ENCODE results near the gene SMLR1. TPM values are rescaled to one million over a fixed set of nuclear protein-coding genes. Genes with fewer than 3 reads are reported as not detected.

The SMLR1 gene
- total RNA-seq, 1 experiment from 2014 or later, result not detected

DNA sequence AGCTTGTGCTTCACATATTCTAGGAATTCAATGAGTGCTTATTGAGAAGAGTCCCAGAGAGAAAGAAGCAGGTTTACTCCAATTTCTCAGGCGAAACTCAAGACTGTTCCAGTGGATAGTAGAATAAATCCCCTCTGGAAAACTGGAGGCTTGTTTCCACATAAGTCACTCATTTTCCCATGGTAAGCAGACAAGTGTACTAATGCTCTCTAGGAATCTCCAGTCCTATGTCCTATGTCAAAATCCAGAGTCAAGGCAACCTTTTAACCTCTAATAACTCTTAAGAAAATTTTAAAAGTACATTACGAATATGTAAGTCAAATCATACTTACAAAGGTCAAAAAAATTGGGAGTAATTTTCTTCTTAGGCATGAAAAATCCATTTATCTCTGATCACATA, 35.2 kb downstream of the SMLR1 start:
- intact Hi-C loops (cut with micrococcal nuclease), result no loop called here
- no TSS peak for BruUV-seq (replicated peaks)
- Histone ChIP-seq H3K9ac (ENCODE audit: low read length) (no peak overlapping the region), H3F3A (ENCODE audit: low read length, unreplicated experiment) (no peaks in the 10 kb centered on the region), H2AFZ (ENCODE audit: low read length) (no peak overlapping the region), H3K9me2 (replicated peaks; ENCODE audit: low read length) (no peaks in the 10 kb centered on the region), H3K4me1 (ENCODE audit: insufficient read depth, low read length) (no peaks in the 10 kb centered on the region), H3K4me2 (ENCODE audit: low read length) (no peak overlapping the region), H3K79me2 (ENCODE audit: low read length) (no peaks in the 10 kb centered on the region), H3K9me3 (ENCODE audit: low read length) (no peaks in the 10 kb centered on the region), H4K20me1 (ENCODE audit: low read length) (no peaks in the 10 kb centered on the region), H3K4me3 (ENCODE audit: low read length) (no peak overlapping the region), H3K27me3 (ENCODE audit: low read length) (no peaks in the 10 kb centered on the region), H3K36me3 (ENCODE audit: low read depth, low read length) (no peaks in the 10 kb centered on the region; the same call in 1 of the 2 replicates), H3K27ac (ENCODE audit: low read length) (no peak overlapping the region)
- ATAC-seq, result no peak
- DNase-seq, result no peak
- ChIA-PET POLR2A (ENCODE audit: unreplicated experiment) (no interaction called here), CTCF (no interaction called here)
- TF ChIP-seq, protein P1, sequence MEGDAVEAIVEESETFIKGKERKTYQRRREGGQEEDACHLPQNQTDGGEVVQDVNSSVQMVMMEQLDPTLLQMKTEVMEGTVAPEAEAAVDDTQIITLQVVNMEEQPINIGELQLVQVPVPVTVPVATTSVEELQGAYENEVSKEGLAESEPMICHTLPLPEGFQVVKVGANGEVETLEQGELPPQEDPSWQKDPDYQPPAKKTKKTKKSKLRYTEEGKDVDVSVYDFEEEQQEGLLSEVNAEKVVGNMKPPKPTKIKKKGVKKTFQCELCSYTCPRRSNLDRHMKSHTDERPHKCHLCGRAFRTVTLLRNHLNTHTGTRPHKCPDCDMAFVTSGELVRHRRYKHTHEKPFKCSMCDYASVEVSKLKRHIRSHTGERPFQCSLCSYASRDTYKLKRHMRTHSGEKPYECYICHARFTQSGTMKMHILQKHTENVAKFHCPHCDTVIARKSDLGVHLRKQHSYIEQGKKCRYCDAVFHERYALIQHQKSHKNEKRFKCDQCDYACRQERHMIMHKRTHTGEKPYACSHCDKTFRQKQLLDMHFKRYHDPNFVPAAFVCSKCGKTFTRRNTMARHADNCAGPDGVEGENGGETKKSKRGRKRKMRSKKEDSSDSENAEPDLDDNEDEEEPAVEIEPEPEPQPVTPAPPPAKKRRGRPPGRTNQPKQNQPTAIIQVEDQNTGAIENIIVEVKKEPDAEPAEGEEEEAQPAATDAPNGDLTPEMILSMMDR (conservative IDR thresholded peaks at IDR 0.05; ENCODE audit: low read depth, low read length), result no peak
- TF ChIP-seq EZH2phosphoT487 (IDR thresholded peaks at IDR 0.05; ENCODE audit: borderline replicate concordance, low read length) (no peak), EZH2 (IDR thresholded peaks at IDR 0.05; ENCODE audit: low read length, unreplicated experiment) (no peak)

DNA sequence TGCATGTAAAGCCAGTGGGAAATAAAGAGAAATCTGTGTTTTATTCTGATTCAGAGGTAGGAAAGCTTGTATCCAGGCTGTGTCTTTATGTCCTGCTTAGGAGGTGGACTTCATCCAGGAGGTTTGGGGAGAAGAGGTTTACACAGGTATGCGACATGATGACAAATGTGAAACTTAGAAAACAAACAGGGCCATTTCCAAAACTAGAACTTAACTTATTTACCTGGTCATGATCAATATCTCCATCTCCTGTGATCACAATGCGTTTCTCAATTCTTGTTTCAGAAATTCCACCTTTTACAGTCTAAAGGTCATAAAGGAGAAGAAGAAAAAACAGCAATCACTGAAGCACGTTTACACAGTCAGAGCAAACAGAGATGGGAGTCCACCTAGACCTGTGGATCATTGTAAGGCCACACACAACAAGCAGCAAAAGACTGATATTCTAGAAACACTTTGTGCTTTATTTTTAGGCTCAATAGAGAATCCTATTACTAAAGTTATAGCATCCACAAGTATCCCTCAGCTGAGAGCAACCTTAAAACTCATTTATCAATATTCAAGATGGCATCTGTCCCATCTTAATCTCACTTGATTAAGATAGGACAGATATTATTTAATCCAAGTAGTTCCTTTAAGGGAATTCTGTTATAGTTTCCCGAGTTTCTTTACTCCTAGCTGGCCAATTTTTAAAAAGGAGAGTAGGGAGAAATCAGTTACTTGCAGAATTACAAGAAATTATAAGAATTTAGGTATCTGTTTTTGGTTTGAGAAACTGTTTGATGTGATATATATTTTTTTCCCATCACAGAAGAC, 36.4 kb downstream of the SMLR1 start:
- Histone ChIP-seq H3K4me2 (ENCODE audit: low read length) (no peak overlapping the region), H3F3A (ENCODE audit: low read length, unreplicated experiment) (no peaks in the 10 kb centered on the region), H3K9me3 (ENCODE audit: low read length) (no peaks in the 10 kb centered on the region), H3K27ac (ENCODE audit: low read length) (no peak overlapping the region), H3K27me3 (ENCODE audit: low read length) (no peaks in the 10 kb centered on the region), H3K4me1 (ENCODE audit: insufficient read depth, low read length) (no peaks in the 10 kb centered on the region), H3K79me2 (ENCODE audit: low read length) (no peaks in the 10 kb centered on the region), H3K4me3 (ENCODE audit: low read length) (no peak overlapping the region), H4K20me1 (ENCODE audit: low read length) (no peaks in the 10 kb centered on the region), H3K36me3 (ENCODE audit: low read depth, low read length) (no peaks in the 10 kb centered on the region; the same call in 1 of the 2 replicates), H3K9ac (ENCODE audit: low read length) (no peak overlapping the region), H2AFZ (ENCODE audit: low read length) (no peak overlapping the region), H3K9me2 (replicated peaks; ENCODE audit: low read length) (no peaks in the 10 kb centered on the region)
- intact Hi-C loops (cut with micrococcal nuclease), result no loop called here
- TF ChIP-seq EZH2phosphoT487 (IDR thresholded peaks at IDR 0.05; ENCODE audit: borderline replicate concordance, low read length) (no peak), EZH2 (IDR thresholded peaks at IDR 0.05; ENCODE audit: low read length, unreplicated experiment) (no peak)
- TF ChIP-seq, protein P1 (conservative IDR thresholded peaks at IDR 0.05; ENCODE audit: low read depth, low read length), result no peak
- ChIA-PET CTCF (no interaction called here), POLR2A (ENCODE audit: unreplicated experiment) (no interaction called here)
- DNase-seq, result no peak
- BruUV-seq (replicated peaks), result no TSS peak
- no peak for ATAC-seq

DNA sequence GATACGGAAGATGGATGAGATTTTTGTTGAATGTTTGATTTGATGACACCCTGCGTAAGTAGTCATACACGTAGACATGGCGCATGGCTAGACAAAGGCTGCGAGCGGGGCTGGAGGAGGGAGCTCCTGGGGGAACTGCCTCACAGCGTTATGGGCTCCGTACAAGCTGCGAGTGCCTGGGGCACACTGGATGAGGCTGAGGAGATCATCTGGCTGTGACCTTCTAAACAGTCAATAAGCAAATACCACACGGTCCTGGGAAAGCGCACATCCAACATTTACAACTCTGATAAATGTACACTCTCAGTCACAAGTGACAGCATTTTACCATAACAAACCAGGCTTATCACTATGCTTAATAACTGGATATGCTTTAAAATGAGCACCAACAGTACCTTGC, 37.1 kb downstream of the SMLR1 start:
- ChIA-PET POLR2A (ENCODE audit: unreplicated experiment) (no interaction called here), CTCF (no interaction called here)
- no peaks in the 10 kb centered on the region for H4K20me1 ChIP-seq (ENCODE audit: low read length)
- no peaks in the 10 kb centered on the region; the same call in 1 of the 2 replicates for H3K36me3 ChIP-seq (ENCODE audit: low read depth, low read length)
- no peak for DNase-seq
- BruUV-seq (replicated peaks), result no TSS peak
- H3K4me2 ChIP-seq (ENCODE audit: low read length), result no peak overlapping the region
- H3F3A ChIP-seq (ENCODE audit: low read length, unreplicated experiment), result no peaks in the 10 kb centered on the region
- no peaks in the 10 kb centered on the region for H3K4me1 ChIP-seq (ENCODE audit: insufficient read depth, low read length)
- no peak for TF ChIP-seq EZH2phosphoT487 (IDR thresholded peaks at IDR 0.05; ENCODE audit: borderline replicate concordance, low read length)
- no peak for TF ChIP-seq EZH2 (IDR thresholded peaks at IDR 0.05; ENCODE audit: low read length, unreplicated experiment)
- TF ChIP-seq, protein P1 (conservative IDR thresholded peaks at IDR 0.05; ENCODE audit: low read depth, low read length), result no peak
- intact Hi-C loops (cut with micrococcal nuclease), result no loop called here
- no peaks in the 10 kb centered on the region for H3K27me3 ChIP-seq (ENCODE audit: low read length)
- no peaks in the 10 kb centered on the region for H3K9me3 ChIP-seq (ENCODE audit: low read length)
- H3K27ac ChIP-seq (ENCODE audit: low read length), result no peak overlapping the region
- no peak overlapping the region for H3K4me3 ChIP-seq (ENCODE audit: low read length)
- H2AFZ ChIP-seq (ENCODE audit: low read length), result no peak overlapping the region
- no peaks in the 10 kb centered on the region for H3K9me2 ChIP-seq (replicated peaks; ENCODE audit: low read length)
- H3K9ac ChIP-seq (ENCODE audit: low read length), result no peak overlapping the region
- no peak for ATAC-seq
- H3K79me2 ChIP-seq (ENCODE audit: low read length), result no peaks in the 10 kb centered on the region

Data from PC-3 (cell line).